OCI-M2 (cell line): ENCODE results near the gene ABHD16A.

ENCODE experiments used
- DNase-seq: peaks from one replicate; lab custom pipeline; 2025; ENCODE audit not compliant: unreplicated experiment; lab: John Stamatoyannopoulos, UW

Gene ABHD16A

GRCh38 chr6:31732029-31732428 lies 28.9 kb upstream of the ABHD16A start:
- no peak for DNase-seq

- DNase-seq = no peak
Observed at GRCh38 chr6:31730631-31731086, 27.5 kb upstream of the ABHD16A start.

- peak; percentile 95 for DNase-seq
Observed at GRCh38 chr6:31729979-31730630, 27.0 kb upstream of the ABHD16A start.

- DNase-seq = peak; percentile 94
Observed at GRCh38 chr6:31729515-31729978, 26.4 kb upstream of the ABHD16A start.

GRCh38 chr6:31728767-31729514 lies 25.8 kb upstream of the ABHD16A start, which contains the start of gene DDAH2:
TSS of gene DDAH2 (minus strand) at chr6:31729299. CDS start at chr6:31729161, 138 bp downstream.
- peak; percentile 94 for DNase-seq

- no peak for DNase-seq
Observed at GRCh38 chr6:31727717-31728671, 24.9 kb upstream of the ABHD16A start.

GRCh38 chr6:31727034-31727716 lies 24.1 kb upstream of the ABHD16A start:
- no peak for DNase-seq

- DNase-seq = no peak
Observed at GRCh38 chr6:31725502-31726350, 22.6 kb upstream of the ABHD16A start.

GRCh38 chr6:31723980-31724691 lies 21.0 kb upstream of the ABHD16A start:
- no peak for DNase-seq

GRCh38 chr6:31723245-31723979 lies 20.3 kb upstream of the ABHD16A start, which contains the start of gene MPIG6B:
TSS of gene MPIG6B (plus strand) at chr6:31723373. CDS start at chr6:31723384, 11 bp downstream.
- peak; percentile 78 for DNase-seq

- no peak for DNase-seq
Observed at GRCh38 chr6:31722173-31722572, 19.0 kb upstream of the ABHD16A start.

- no peak for DNase-seq
Observed at GRCh38 chr6:31721351-31722020, 18.4 kb upstream of the ABHD16A start, which contains the start of gene LY6G6C. TSS of gene LY6G6C (minus strand) at chr6:31721746. CDS start at chr6:31721679, 67 bp downstream.

- DNase-seq = no peak
Observed at GRCh38 chr6:31720196-31720770, 17.2 kb upstream of the ABHD16A start.

GRCh38 chr6:31719001-31719400 lies 15.9 kb upstream of the ABHD16A start:
- DNase-seq = no peak

GRCh38 chr6:31718265-31718664 lies 15.1 kb upstream of the ABHD16A start:
- no peak for DNase-seq

GRCh38 chr6:31717499-31718222 lies 14.5 kb upstream of the ABHD16A start:
- no peak for DNase-seq
